ENCODE measurements around the gene SEMA7A.

Gene SEMA7A

GRCh38 chr15:74406992-74407705, 26.6 kb downstream of the SEMA7A start:
- Histone ChIP-seq H3K36me3 (ENCODE audit: insufficient read depth, low read length) (no peaks in the 10 kb centered on the region), H2AFZ (ENCODE audit: low read length) (no peak overlapping the region), H4K20me1 (ENCODE audit: insufficient read depth, low read length) (no peaks in the 10 kb centered on the region), H3K79me2 (ENCODE audit: insufficient read depth, low read length) (no peaks in the 10 kb centered on the region), H3K9me2 (ENCODE audit: low read depth, low read length) (no peaks in the 10 kb centered on the region), H3K27ac (ENCODE audit: low read depth, low read length, poor library complexity, severe bottlenecking) (no peak overlapping the region), H3K4me2 (ENCODE audit: low read length) (no peak overlapping the region), H3K9ac (ENCODE audit: low read length) (no peak overlapping the region), H3K4me1 (ENCODE audit: insufficient read depth, low read length, severe bottlenecking) (peaks cover 12% of the 10 kb centered on the region), H3K9me3 (ENCODE audit: low read length) (no peaks in the 10 kb centered on the region), H3K4me3 (ENCODE audit: low read depth, low read length, poor library complexity, severe bottlenecking) (no peak overlapping the region), H3K27me3 (ENCODE audit: insufficient read depth, low read length) (peaks cover 16% of the 10 kb centered on the region; the same call in 1 of the 2 replicates), H3F3A (ENCODE audit: insufficient read depth, low read length) (no peaks in the 10 kb centered on the region)
- TF ChIP-seq, protein P1, sequence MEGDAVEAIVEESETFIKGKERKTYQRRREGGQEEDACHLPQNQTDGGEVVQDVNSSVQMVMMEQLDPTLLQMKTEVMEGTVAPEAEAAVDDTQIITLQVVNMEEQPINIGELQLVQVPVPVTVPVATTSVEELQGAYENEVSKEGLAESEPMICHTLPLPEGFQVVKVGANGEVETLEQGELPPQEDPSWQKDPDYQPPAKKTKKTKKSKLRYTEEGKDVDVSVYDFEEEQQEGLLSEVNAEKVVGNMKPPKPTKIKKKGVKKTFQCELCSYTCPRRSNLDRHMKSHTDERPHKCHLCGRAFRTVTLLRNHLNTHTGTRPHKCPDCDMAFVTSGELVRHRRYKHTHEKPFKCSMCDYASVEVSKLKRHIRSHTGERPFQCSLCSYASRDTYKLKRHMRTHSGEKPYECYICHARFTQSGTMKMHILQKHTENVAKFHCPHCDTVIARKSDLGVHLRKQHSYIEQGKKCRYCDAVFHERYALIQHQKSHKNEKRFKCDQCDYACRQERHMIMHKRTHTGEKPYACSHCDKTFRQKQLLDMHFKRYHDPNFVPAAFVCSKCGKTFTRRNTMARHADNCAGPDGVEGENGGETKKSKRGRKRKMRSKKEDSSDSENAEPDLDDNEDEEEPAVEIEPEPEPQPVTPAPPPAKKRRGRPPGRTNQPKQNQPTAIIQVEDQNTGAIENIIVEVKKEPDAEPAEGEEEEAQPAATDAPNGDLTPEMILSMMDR (IDR thresholded peaks at IDR 0.05; ENCODE audit: low read length), result no peak
- TF ChIP-seq EZH2 (IDR thresholded peaks at IDR 0.05; ENCODE audit: borderline replicate concordance, low read length), result no peak

DNA sequence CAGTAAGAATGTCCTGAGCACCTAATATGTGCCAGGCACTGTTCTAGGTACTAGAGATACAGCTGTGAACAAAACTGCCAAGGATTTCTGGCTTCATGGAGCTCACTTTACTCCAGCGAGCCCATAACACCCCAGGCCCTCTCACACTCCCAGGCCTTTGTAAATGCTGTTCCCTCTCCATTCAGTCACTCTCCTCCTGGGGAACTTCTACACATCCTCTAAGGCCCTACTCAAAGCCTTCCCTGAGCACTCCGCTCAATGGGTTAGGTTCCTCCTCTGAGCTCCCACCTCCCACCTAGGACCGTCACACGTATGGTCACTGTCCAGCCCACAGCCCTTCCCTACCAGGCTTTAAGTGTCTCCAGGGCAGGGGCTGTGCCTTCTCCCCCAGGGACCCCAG, 27.2 kb downstream of the SEMA7A start:
- Histone ChIP-seq H4K20me1 (ENCODE audit: insufficient read depth, low read length) (no peaks in the 10 kb centered on the region), H3K9me2 (ENCODE audit: low read depth, low read length) (no peaks in the 10 kb centered on the region), H3K4me2 (ENCODE audit: low read length) (no peak overlapping the region), H3K4me3 (ENCODE audit: low read depth, low read length, poor library complexity, severe bottlenecking) (no peak overlapping the region), H3F3A (ENCODE audit: insufficient read depth, low read length) (no peaks in the 10 kb centered on the region), H3K9me3 (ENCODE audit: low read length) (no peaks in the 10 kb centered on the region), H3K27ac (ENCODE audit: low read depth, low read length, poor library complexity, severe bottlenecking) (no peak overlapping the region), H3K27me3 (ENCODE audit: insufficient read depth, low read length) (peaks cover 14% of the 10 kb centered on the region; the same call in 1 of the 2 replicates), H3K79me2 (ENCODE audit: insufficient read depth, low read length) (no peaks in the 10 kb centered on the region), H3K9ac (ENCODE audit: low read length) (no peak overlapping the region), H3K36me3 (ENCODE audit: insufficient read depth, low read length) (no peaks in the 10 kb centered on the region), H2AFZ (ENCODE audit: low read length) (no peak overlapping the region), H3K4me1 (ENCODE audit: insufficient read depth, low read length, severe bottlenecking) (peaks cover 12% of the 10 kb centered on the region)
- TF ChIP-seq, protein P1 (IDR thresholded peaks at IDR 0.05; ENCODE audit: low read length), result no peak
- TF ChIP-seq EZH2 (IDR thresholded peaks at IDR 0.05; ENCODE audit: borderline replicate concordance, low read length), result no peak

- no peak overlapping the region for H3K27ac ChIP-seq (ENCODE audit: low read depth, low read length, poor library complexity, severe bottlenecking)
- H3K27me3 ChIP-seq (ENCODE audit: insufficient read depth, low read length), result peaks cover 17% of the 10 kb centered on the region; the same call in 1 of the 2 replicates
- no peak overlapping the region for H2AFZ ChIP-seq (ENCODE audit: low read length)
- H3K9me3 ChIP-seq (ENCODE audit: low read length), result no peaks in the 10 kb centered on the region
- no peaks in the 10 kb centered on the region for H3K79me2 ChIP-seq (ENCODE audit: insufficient read depth, low read length)
- H3F3A ChIP-seq (ENCODE audit: insufficient read depth, low read length), result no peaks in the 10 kb centered on the region
- no peak overlapping the region for H3K9ac ChIP-seq (ENCODE audit: low read length)
- H4K20me1 ChIP-seq (ENCODE audit: insufficient read depth, low read length), result no peaks in the 10 kb centered on the region
- no peak for TF ChIP-seq EZH2 (IDR thresholded peaks at IDR 0.05; ENCODE audit: borderline replicate concordance, low read length)
- TF ChIP-seq, protein P1 (IDR thresholded peaks at IDR 0.05; ENCODE audit: low read length), result no peak
- H3K36me3 ChIP-seq (ENCODE audit: insufficient read depth, low read length), result no peaks in the 10 kb centered on the region
- no peak overlapping the region for H3K4me2 ChIP-seq (ENCODE audit: low read length)
- no peaks in the 10 kb centered on the region for H3K9me2 ChIP-seq (ENCODE audit: low read depth, low read length)
- no peak overlapping the region for H3K4me3 ChIP-seq (ENCODE audit: low read depth, low read length, poor library complexity, severe bottlenecking)
- H3K4me1 ChIP-seq (ENCODE audit: insufficient read depth, low read length, severe bottlenecking), result peaks cover 12% of the 10 kb centered on the region
These were observed 27.9 kb downstream of the SEMA7A start for GRCh38 chr15:74405823-74406222.
